Progenitor cell of endocrine pancreas (in vitro differentiated cells): ENCODE results near the gene FLT3LG. TPM values are rescaled to one million over a fixed set of nuclear protein-coding genes. Genes with fewer than 3 reads are reported as not detected.

Experiments used
- DNase-seq: peaks from one replicate; pipeline ENCODE4 v3.0.0; 2021; ENCODE audit warnings: low spot score; ENCODE audit not compliant: unreplicated experiment
- H3K27ac Mint-ChIP-seq: 2 replicates; pipeline ENCODE4 v1.8.0; 2021; ENCODE audit warnings: mild to moderate bottlenecking, moderate library complexity, mixed read lengths
- H3K27me3 Mint-ChIP-seq: 2 replicates; pipeline ENCODE4 v1.8.0; 2021; ENCODE audit warnings: mixed read lengths
- H3K36me3 Mint-ChIP-seq: 2 replicates; pipeline ENCODE4 v1.8.0; 2022; ENCODE audit warnings: mixed read lengths; ENCODE audit not compliant: insufficient read depth
- H3K4me1 Mint-ChIP-seq: 2 replicates; pipeline ENCODE4 v1.8.0; 2021; ENCODE audit warnings: low read depth, mixed read lengths
- H3K4me3 Mint-ChIP-seq: 2 replicates; pipeline ENCODE4 v1.8.0; 2021; ENCODE audit warnings: low read depth, mild to moderate bottlenecking, moderate library complexity, mixed read lengths
- H3K9me3 Mint-ChIP-seq: 2 replicates; pipeline ENCODE4 v1.8.0; 2021; ENCODE audit warnings: low read depth, mixed read lengths
- total RNA-seq: library from RNA; stranded (reverse); gene quantifications from 2 replicates; pipeline ENCODE4 v1.2.1, GENCODE V29; 2021
- TF ChIP-seq, protein P1 (sequence below): fragments of 200-600 bp; sonication (generic); IDR thresholded peaks from one replicate; pipeline ENCODE4 v1.5.0; 2021; ENCODE audit warnings: antibody characterized with exemption, mild to moderate bottlenecking; ENCODE audit not compliant: unreplicated experiment

The FLT3LG gene
- total RNA-seq, 1 donor from 2014 or later: 0.96 TPM

DNA sequence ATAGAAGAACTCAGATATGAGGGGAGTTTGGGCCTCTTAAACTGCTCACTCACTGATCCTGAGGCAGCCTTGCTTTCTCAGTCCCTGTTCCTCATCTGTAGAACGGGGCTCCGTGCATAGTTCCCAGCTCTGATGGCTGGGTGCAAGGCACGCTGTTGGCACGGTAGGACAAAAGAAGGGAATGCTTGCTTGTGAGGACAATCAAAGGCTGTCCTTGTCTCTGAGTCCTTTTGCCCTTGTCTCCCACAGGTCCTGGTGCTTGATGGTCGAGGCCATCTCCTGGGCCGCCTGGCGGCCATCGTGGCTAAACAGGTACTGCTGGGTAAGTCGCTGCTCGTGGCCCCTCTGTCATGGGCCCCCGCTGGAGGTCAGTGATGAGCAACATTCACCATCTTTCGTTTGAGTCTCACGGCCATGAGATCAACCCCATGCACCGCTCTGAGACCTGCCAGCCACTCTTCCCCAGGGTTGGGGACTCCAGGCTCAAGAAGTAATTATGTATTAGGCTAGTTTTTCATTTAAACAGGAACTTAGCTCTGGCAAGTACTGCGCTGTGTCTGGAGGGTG is 15.7 kb downstream of the FLT3LG start:
- Mint-ChIP-seq H3K4me1 (peaks cover 14% of the 10 kb centered on the region), H3K36me3 (peaks cover 28% of the 10 kb centered on the region), H3K4me3 (peak overlapping the region; percentile 97), H3K9me3 (no peaks in the 10 kb centered on the region), H3K27ac (peak overlapping the region; percentile 96), H3K27me3 (no peaks in the 10 kb centered on the region)
- TF ChIP-seq, protein P1, sequence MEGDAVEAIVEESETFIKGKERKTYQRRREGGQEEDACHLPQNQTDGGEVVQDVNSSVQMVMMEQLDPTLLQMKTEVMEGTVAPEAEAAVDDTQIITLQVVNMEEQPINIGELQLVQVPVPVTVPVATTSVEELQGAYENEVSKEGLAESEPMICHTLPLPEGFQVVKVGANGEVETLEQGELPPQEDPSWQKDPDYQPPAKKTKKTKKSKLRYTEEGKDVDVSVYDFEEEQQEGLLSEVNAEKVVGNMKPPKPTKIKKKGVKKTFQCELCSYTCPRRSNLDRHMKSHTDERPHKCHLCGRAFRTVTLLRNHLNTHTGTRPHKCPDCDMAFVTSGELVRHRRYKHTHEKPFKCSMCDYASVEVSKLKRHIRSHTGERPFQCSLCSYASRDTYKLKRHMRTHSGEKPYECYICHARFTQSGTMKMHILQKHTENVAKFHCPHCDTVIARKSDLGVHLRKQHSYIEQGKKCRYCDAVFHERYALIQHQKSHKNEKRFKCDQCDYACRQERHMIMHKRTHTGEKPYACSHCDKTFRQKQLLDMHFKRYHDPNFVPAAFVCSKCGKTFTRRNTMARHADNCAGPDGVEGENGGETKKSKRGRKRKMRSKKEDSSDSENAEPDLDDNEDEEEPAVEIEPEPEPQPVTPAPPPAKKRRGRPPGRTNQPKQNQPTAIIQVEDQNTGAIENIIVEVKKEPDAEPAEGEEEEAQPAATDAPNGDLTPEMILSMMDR: no peak
- DNase-seq: no peak

DNA sequence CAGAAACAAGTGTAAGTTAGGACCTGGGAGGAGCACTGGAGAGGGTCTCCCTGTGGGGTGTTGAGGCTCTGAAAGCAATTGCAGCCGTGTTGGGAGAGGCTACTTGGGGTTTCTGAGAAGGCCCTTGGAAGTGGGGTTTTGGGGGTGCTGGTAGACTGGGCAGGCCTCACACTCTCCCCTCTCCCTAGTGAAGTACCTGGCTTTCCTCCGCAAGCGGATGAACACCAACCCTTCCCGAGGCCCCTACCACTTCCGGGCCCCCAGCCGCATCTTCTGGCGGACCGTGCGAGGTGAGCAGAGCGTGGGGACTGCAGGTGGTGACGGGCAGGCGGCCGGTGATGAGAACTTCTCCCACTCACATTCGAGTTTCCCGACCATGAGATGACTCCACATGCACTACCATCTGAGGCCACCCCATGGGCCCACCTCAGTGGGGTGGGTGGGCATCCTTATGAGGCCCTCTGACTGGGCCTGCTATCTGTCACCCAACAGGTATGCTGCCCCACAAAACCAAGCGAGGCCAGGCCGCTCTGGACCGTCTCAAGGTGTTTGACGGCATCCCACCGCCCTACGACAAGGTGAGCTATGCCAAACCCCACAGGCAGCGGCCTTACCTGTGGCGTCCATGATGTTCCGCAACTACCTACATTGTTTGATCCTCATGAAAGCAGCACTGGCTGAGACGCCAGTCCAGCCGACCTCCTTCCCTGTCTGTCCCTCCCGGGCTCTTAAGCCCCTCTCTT is 16.4 kb downstream of the FLT3LG start:
- peaks cover 28% of the 10 kb centered on the region for H3K36me3 Mint-ChIP-seq
- TF ChIP-seq, protein P1: no peak
- peak overlapping the region; percentile 96 for H3K27ac Mint-ChIP-seq
- H3K4me3 Mint-ChIP-seq: peak overlapping the region; percentile 97
- H3K4me1 Mint-ChIP-seq: peaks cover 14% of the 10 kb centered on the region
- H3K9me3 Mint-ChIP-seq: no peaks in the 10 kb centered on the region
- H3K27me3 Mint-ChIP-seq: no peaks in the 10 kb centered on the region
- DNase-seq: no peak

DNA sequence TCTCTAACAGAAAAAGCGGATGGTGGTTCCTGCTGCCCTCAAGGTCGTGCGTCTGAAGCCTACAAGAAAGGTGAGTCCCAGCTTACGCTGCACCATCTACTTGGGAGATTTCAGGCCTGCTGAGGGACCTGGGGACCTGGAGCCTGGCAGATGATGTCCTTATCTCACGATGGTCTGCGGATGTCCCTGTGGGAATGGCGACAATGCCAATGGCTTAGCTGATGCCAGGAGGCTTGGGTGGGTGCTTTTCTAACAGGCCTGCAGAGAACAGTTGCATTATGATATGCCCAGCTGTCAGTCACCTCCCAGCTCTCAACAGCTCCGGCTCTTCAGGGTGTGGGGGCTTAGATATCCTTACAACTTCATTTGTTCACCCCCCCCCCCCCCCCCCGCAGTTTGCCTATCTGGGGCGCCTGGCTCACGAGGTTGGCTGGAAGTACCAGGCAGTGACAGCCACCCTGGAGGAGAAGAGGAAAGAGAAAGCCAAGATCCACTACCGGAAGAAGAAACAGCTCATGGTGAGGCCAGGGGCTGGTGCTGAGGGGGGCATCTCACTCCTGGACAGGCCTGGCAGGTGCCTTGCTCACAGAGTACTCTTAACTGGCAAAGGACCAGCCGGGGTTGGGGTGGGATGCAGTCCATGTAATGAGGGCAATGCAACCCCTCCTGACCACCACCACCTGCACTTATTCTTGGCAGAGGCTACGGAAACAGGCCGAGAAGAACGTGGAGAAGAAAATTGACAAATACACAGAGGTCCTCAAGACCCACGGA is 17.2 kb downstream of the FLT3LG start:
- TF ChIP-seq, protein P1: no peak
- no peak for DNase-seq
- H3K27ac Mint-ChIP-seq: peak overlapping the region; percentile 96

DNA sequence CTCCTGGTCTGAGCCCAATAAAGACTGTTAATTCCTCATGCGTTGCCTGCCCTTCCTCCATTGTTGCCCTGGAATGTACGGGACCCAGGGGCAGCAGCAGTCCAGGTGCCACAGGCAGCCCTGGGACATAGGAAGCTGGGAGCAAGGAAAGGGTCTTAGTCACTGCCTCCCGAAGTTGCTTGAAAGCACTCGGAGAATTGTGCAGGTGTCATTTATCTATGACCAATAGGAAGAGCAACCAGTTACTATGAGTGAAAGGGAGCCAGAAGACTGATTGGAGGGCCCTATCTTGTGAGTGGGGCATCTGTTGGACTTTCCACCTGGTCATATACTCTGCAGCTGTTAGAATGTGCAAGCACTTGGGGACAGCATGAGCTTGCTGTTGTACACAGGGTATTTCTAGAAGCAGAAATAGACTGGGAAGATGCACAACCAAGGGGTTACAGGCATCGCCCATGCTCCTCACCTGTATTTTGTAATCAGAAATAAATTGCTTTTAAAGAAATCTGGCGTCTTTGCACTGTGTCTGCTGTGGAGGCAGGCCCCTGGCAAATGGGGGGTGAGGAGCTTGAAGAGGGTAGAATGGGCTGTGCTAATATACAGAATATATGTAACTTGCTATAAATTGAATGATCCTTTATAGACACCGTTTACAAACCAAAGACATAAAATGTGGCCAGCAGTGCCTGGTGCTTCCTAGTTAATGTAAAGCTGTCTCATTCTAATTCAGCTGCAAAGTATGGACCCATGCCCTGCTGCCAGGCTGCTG is 18.0 kb downstream of the FLT3LG start:
- no peak for DNase-seq
- Mint-ChIP-seq H3K27ac (peak overlapping the region; percentile 57), H3K9me3 (no peaks in the 10 kb centered on the region), H3K36me3 (peaks cover 30% of the 10 kb centered on the region), H3K27me3 (no peaks in the 10 kb centered on the region), H3K4me1 (peaks cover 17% of the 10 kb centered on the region), H3K4me3 (no peak overlapping the region)
- TF ChIP-seq, protein P1: no peak

More for the DNA sequence above, 17.2 kb downstream of the FLT3LG start:
- Mint-ChIP-seq H3K9me3 (no peaks in the 10 kb centered on the region), H3K4me3 (no peak overlapping the region), H3K4me1 (peaks cover 16% of the 10 kb centered on the region), H3K27me3 (no peaks in the 10 kb centered on the region), H3K36me3 (peaks cover 28% of the 10 kb centered on the region)
